ENCODE data around the gene NHS. TPM values are rescaled to one million over a fixed set of nuclear protein-coding genes. Genes with fewer than 3 reads are reported as not detected.

The NHS gene
- total RNA-seq, 2 experiments from 2014 or later = 1.2 to 1.8 TPM

DNA sequence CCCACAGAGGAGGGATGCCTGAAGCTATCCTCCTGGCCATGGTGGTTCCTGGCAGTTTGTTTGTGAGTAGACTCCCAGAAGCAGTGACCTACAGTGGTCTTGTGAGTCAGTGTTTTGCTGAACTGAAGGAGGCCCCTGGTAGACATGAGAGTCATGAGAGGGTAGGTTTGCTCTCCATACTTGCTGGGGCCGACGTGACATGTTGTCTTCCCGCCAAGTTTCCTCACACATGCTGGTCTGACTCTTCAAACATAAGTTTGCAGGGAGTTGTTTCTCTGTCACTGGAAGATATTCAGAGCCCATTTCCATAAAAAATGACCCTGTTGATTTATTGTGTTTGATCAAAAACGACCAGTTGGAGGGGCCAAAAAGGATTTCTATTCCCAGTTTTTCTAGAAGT lies 231.2 kb downstream of the NHS start:
- no peak overlapping the region for H3K4me3 Mint-ChIP-seq
- DNase-seq (no peak), ATAC-seq (ENCODE audit: low read depth) (no peak)
- H3K36me3 Mint-ChIP-seq = no peaks in the 10 kb centered on the region
- no peaks in the 10 kb centered on the region for H3K4me1 Mint-ChIP-seq
- no peak overlapping the region for H3K27ac Mint-ChIP-seq
- no peaks in the 10 kb centered on the region for H3K9me3 Mint-ChIP-seq
- peaks cover 4% of the 10 kb centered on the region for H3K27me3 Mint-ChIP-seq
- POLR2A ChIA-PET = no interaction called here

DNA sequence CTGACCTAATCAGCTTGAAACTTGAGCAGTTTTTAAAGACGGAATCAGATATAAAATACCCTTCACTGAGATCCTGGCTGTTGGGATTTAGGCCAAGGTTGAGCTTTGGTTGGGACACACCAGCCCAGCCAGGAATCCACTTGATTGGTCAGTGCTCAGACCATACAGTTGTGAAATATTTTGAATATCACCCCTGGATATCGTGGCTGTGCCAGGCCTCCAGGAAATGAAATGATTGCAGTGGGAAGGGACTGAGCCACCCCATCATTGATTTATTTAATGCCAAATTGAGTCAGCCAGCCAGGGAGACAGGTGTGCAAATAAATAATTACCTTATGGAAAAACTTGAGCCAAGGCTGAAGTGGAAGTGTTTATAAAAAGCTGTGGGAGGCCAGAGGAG lies 233.9 kb downstream of the NHS start:
- Mint-ChIP-seq H3K4me3 (no peak overlapping the region), H3K36me3 (no peaks in the 10 kb centered on the region), H3K9me3 (no peaks in the 10 kb centered on the region), H3K27me3 (peaks cover 4% of the 10 kb centered on the region), H3K27ac (no peak overlapping the region), H3K4me1 (peaks cover 6% of the 10 kb centered on the region)
- POLR2A ChIA-PET = no interaction called here
- ATAC-seq (ENCODE audit: low read depth) (no peak), DNase-seq (no peak)

DNA sequence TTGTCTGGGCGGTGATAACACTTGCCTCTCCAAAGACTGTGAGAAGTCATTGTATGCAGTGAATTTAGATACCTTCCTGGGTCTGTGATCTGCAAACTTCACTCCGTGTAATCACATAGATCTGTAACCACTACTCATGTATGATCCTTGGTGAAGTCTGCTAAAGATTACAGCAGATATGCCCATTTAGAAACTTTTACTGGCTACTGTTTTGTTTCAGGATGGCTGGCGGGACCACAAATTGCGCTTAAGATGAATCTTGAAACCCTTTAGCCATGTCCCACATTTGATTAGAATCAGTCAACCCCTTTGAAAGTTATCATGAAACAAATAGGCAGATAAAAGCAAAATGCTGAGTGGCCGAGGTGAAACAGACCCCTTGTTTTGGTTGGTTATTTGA lies 235.8 kb downstream of the NHS start:
- no peaks in the 10 kb centered on the region for H3K36me3 Mint-ChIP-seq
- no peaks in the 10 kb centered on the region for H3K9me3 Mint-ChIP-seq
- peaks cover 17% of the 10 kb centered on the region for H3K4me1 Mint-ChIP-seq
- DNase-seq = no peak
- POLR2A ChIA-PET = no interaction called here
- no peak overlapping the region for H3K27ac Mint-ChIP-seq
- H3K27me3 Mint-ChIP-seq = peaks cover 4% of the 10 kb centered on the region
- no peak for ATAC-seq (ENCODE audit: low read depth)
- H3K4me3 Mint-ChIP-seq = no peak overlapping the region

DNA sequence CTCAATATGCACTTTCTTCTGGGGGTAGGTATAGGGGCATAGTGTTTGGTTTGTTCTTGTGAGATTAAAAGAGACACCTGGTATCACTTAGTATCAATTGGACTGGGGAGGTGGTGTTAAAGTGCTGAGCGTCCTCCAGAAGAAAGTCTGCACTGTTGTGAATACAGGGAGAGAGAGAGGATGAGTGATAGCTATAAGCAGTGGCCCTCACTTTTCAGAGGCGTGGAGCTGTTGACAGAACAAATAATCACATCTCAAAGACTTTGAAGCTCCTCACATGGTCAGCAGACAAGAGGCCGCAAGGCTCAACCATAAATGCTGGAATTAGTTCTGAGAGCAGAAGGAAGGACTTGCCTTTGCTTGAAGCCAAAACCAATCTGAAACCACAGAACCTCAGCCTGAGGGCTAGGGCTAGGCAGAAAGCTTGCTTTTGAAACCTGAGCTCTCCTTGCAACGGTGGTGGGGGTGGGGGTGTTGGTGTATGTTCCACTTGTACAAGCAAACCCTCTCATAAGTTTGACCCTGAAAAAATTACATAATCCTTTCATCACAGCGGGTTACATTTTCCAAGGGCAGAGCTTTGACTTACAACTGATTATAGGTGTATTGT lies 239.1 kb downstream of the NHS start:
- H3K4me3 Mint-ChIP-seq = no peak overlapping the region
- no peaks in the 10 kb centered on the region for H3K36me3 Mint-ChIP-seq

DNA sequence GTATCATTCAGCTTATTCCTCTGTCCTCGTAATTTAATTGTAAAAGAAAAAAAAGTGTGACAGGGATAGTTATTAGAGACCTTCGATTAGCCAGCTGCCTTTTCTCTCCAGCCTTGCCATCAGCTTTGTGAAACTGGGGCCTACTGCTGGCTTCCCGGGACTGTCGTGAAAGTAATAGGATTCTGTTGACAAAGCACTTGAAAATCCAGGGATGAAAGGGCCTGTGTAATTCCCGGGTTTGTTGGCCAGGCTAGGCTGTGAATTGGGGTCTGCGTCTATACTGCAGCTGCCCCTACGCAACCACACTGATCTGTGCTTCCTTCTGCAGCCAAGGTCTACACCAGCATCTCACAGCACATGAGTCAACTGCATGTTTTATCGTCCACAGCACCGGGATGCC lies 241.9 kb downstream of the NHS start:
- DNase-seq (no peak), ATAC-seq (ENCODE audit: low read depth) (no peak)
- Mint-ChIP-seq H3K4me3 (no peak overlapping the region), H3K27me3 (no peaks in the 10 kb centered on the region), H3K4me1 (peaks cover 17% of the 10 kb centered on the region), H3K9me3 (no peaks in the 10 kb centered on the region), H3K27ac (no peak overlapping the region), H3K36me3 (no peaks in the 10 kb centered on the region)
- POLR2A ChIA-PET = no interaction called here

More for the DNA sequence above, 239.1 kb downstream of the NHS start:
- Mint-ChIP-seq H3K27me3 (peaks cover 4% of the 10 kb centered on the region), H3K4me1 (peaks cover 17% of the 10 kb centered on the region), H3K27ac (peak overlapping the region; percentile 22), H3K9me3 (no peaks in the 10 kb centered on the region)
- POLR2A ChIA-PET = no interaction called here
- DNase-seq (peak; percentile 29), ATAC-seq (ENCODE audit: low read depth) (peak; percentile 47)

DNA sequence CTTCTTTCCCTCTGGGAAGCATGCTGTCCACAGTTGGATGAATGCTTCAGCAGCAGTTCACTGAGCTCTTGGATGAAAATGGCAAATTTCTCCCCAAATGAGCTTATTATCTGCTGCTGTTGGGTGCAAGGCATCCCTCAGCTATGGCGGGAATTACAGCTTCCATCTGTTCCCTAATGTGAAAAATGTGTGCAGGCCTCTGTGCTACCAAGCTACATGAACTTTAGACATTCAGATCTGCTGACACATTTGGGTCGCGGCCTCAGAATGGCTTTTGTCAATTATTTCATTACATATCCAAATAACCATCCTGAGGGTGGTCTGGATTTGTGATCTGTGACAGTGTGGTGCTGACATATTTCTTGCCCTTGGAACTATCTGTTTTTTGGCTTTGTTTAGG lies 242.8 kb downstream of the NHS start:
- Mint-ChIP-seq H3K27me3 (no peaks in the 10 kb centered on the region), H3K36me3 (no peaks in the 10 kb centered on the region), H3K4me1 (peaks cover 14% of the 10 kb centered on the region), H3K27ac (no peak overlapping the region), H3K4me3 (no peak overlapping the region), H3K9me3 (no peaks in the 10 kb centered on the region)
- ATAC-seq (ENCODE audit: low read depth) = no peak
- POLR2A ChIA-PET = no interaction called here
- DNase-seq = no peak

DNA sequence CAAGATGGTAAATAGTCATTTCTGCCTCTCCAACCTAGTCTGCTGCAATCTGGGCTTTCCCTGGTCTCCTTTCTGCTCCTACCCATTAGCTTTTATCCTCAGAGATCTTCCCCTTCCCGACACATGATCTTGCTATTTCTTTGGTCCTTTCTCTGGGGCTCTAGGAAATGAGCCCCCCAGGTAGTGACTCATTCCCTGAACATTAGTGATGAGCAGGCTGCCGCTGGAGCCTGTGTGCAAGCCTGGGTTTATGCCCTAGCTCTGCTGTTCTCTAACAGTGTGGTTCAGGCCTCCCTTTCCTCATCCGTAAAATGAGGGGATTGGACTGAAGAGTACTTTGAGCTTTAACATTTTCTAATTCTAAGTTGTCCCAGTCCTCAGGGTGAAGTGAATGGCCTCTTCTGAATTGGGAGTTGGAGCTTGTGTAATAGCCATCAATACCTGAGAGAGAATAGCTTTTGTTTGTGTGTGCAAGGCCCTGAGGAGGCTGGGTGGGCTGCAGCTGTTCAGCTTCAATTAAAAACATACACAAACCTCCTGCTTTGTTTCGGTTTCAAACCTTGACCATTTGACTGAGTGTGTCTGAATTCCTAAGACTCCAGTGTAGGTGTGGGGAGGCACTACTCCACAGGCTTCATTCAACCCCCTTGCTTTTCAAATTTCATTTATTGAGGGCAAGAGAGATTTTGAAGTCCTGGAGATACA lies 246.7 kb downstream of the NHS start:
- POLR2A ChIA-PET = no interaction called here
- H3K27ac Mint-ChIP-seq = no peak overlapping the region

DNA sequence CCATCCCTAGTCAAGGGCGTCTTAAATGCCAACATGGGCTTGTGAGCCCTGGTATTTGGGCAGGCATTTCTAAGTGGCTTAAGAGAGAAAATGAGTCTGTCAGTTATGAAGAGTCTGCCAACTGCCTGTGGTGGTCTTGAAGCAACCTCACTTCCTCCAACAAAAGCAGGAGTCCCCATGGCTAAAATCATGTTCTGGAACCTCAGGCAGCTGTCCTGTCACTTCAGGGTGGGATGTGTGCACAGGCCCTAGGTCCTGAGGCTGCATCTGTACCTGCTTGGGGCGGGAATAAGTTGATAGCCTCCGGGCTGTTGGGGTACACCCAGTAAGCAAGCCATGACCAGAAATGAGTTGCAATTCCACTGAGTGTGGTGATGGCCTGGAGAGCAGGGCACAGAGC lies 247.3 kb downstream of the NHS start:
- Mint-ChIP-seq H3K4me1 (no peaks in the 10 kb centered on the region), H3K27ac (no peak overlapping the region), H3K27me3 (no peaks in the 10 kb centered on the region), H3K9me3 (no peaks in the 10 kb centered on the region), H3K36me3 (no peaks in the 10 kb centered on the region), H3K4me3 (no peak overlapping the region)
- ATAC-seq (ENCODE audit: low read depth) (no peak), DNase-seq (no peak)
- POLR2A ChIA-PET = no interaction called here

More for the DNA sequence above, 246.7 kb downstream of the NHS start:
- ATAC-seq (ENCODE audit: low read depth) (no peak), DNase-seq (no peak)
- Mint-ChIP-seq H3K4me1 (no peaks in the 10 kb centered on the region), H3K4me3 (no peak overlapping the region), H3K36me3 (no peaks in the 10 kb centered on the region), H3K9me3 (no peaks in the 10 kb centered on the region), H3K27me3 (no peaks in the 10 kb centered on the region)

DNA sequence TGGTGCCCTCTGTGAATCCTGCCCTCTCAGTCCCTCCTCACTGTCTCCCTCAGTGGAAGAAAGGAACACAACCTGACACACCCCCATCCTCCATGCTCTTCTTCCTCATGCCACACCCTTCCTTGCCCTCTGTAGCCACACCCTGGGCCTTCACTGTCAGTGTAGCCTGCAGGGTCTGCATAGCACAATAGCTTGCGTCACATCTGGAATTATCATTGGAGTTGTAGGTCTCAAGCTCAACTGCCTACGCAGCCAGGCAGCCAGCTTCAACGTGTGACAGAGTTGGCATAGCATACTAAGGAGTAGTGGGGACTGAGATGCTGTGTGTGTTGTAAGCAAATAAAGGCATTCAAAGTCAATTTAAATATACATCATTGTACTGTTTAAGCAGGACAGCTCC lies 248.8 kb downstream of the NHS start:
- H3K27ac Mint-ChIP-seq = no peak overlapping the region
- H3K27me3 Mint-ChIP-seq = no peaks in the 10 kb centered on the region
- no peaks in the 10 kb centered on the region for H3K36me3 Mint-ChIP-seq
- no peaks in the 10 kb centered on the region for H3K4me1 Mint-ChIP-seq
- ATAC-seq (ENCODE audit: low read depth) (no peak), DNase-seq (no peak)
- POLR2A ChIA-PET = no interaction called here
- no peak overlapping the region for H3K4me3 Mint-ChIP-seq
- H3K9me3 Mint-ChIP-seq = no peaks in the 10 kb centered on the region

DNA sequence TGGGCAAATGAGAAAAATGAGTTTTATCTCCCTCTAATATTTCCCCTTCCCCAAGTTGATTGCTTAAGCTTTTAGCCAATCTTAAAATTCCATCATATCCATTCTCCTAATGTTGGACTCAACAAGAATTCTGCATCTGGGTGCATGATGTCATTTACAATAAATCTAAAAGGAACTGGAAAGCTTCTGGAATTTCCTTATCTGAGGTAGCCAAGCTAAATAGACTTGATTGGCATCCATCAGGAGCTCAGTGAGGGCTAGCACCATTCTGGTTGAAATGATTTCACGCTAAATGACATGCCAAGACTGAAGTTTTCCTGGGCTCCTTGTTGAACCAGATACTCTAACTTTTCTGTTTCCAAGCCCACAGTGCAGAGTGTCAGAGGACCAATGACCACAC lies 252.0 kb downstream of the NHS start:
- no peaks in the 10 kb centered on the region for H3K9me3 Mint-ChIP-seq
- no peaks in the 10 kb centered on the region for H3K4me1 Mint-ChIP-seq
- H3K36me3 Mint-ChIP-seq = no peaks in the 10 kb centered on the region
- POLR2A ChIA-PET = no interaction called here
- H3K4me3 Mint-ChIP-seq = no peak overlapping the region
- no peak for ATAC-seq (ENCODE audit: low read depth)
- no peak for DNase-seq
- no peaks in the 10 kb centered on the region for H3K27me3 Mint-ChIP-seq
- no peak overlapping the region for H3K27ac Mint-ChIP-seq

DNA sequence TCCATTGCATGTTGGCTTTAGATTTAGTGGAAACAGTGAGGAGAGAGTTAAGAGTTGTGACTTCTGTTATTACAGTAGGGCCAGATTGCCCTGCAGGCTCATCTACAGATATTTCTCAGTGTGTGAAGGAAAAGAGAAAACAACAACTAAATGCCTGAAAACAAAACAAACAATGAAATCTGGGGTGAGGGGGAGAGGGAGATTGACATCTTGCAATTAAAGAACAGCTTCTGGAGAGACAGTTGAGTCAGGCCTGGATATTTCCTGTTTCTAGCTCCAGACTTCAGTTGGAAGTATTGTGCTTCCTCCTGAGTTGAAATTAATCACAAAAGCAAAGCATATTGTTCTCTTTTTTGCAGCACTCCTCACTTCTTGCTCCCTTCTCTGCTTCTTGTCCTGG lies 254.0 kb downstream of the NHS start:
- H3K36me3 Mint-ChIP-seq = no peaks in the 10 kb centered on the region
- H3K27me3 Mint-ChIP-seq = no peaks in the 10 kb centered on the region
- DNase-seq = no peak
- no peak overlapping the region for H3K27ac Mint-ChIP-seq
- ATAC-seq (ENCODE audit: low read depth) = no peak
- H3K9me3 Mint-ChIP-seq = no peaks in the 10 kb centered on the region
- POLR2A ChIA-PET = no interaction called here
- H3K4me1 Mint-ChIP-seq = peaks cover 2% of the 10 kb centered on the region
- no peak overlapping the region for H3K4me3 Mint-ChIP-seq

DNA sequence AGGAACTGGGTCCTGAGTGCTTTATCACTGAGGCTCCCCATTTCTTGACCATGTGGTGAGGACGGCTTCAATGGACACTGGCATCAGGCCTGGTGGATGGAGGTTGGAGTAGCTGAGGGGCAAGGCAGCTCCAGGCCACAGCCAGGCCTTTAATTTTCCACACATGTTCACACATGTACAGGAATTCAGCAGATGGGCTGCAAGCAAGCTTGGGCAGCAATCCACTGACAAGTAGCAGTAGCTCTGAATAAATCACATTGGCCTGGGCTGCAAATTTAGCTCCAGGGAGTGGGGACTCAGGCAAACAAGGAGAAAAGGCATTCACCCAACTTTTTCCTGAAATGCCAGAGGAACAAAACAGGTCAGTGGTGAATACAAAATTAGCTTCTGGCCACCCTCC lies 254.5 kb downstream of the NHS start:
- no peak for DNase-seq
- no peak for ATAC-seq (ENCODE audit: low read depth)
- H3K27ac Mint-ChIP-seq = no peak overlapping the region
- H3K9me3 Mint-ChIP-seq = no peaks in the 10 kb centered on the region
- POLR2A ChIA-PET = no interaction called here
- H3K36me3 Mint-ChIP-seq = no peaks in the 10 kb centered on the region
- H3K4me3 Mint-ChIP-seq = no peak overlapping the region
- no peaks in the 10 kb centered on the region for H3K27me3 Mint-ChIP-seq
- peaks cover 2% of the 10 kb centered on the region for H3K4me1 Mint-ChIP-seq

DNA sequence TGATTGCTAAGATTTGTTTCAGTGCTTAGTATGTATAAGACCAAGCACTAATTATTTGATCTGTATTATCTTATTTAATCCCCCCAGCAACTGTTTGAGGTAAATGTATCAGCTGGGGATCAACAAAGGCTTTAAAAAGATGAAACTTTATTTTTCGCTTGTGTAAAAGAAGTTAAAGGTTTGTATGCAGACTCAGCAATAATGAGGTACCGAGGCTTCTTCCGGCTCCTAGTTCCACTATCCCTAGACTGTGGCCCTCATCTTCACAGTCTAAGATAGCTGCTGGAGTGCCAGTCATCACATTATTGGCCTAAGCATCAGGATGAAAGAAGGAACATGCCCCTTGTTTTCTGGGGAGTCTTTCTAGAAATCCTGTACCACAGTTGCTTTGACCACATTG lies 256.6 kb downstream of the NHS start:
- DNase-seq = no peak
- Mint-ChIP-seq H3K27ac (no peak overlapping the region), H3K4me3 (no peak overlapping the region), H3K27me3 (no peaks in the 10 kb centered on the region), H3K4me1 (peaks cover 2% of the 10 kb centered on the region), H3K36me3 (no peaks in the 10 kb centered on the region), H3K9me3 (no peaks in the 10 kb centered on the region)
- POLR2A ChIA-PET = no interaction called here
- ATAC-seq (ENCODE audit: low read depth) = no peak

DNA sequence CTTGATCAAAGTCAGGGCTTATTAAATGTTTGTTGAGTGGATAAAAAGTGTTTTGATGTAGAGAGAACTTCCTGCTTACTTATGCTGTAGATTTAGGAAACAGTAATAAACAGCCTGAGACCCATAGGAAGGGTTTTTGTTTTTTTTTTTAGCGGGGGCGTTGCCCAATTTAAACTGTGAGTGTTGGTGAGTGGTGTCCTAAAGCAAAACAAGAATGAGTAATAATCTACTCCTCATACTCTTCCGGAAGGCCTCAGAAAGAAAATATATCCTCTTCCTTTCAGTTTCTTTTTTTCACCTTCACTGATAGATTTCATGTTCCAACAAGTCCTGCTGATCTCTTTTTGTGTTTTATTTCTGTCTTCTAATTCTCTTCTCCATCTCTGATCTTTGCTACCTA lies 257.9 kb downstream of the NHS start:
- Mint-ChIP-seq H3K4me3 (peak overlapping the region; percentile 59), H3K36me3 (no peaks in the 10 kb centered on the region), H3K4me1 (peaks cover 2% of the 10 kb centered on the region), H3K9me3 (no peaks in the 10 kb centered on the region), H3K27me3 (no peaks in the 10 kb centered on the region), H3K27ac (peak overlapping the region; percentile 77)
- ATAC-seq (ENCODE audit: low read depth) (peak; percentile 33), DNase-seq (no peak)
- POLR2A ChIA-PET = no interaction called here
